Measurements from ENCODE around the gene C19orf73. TPM values are rescaled to one million over a fixed set of nuclear protein-coding genes. Genes with fewer than 3 reads are reported as not detected.
A peak's percentile ranks its signal among the peaks of the same experiment; 100 is the strongest.

C19orf73 gene
- total and polyA plus RNA-seq, 9 of the 15 experiments (the other 6 are each of a cell fraction or from before 2014, with no cell fraction given), result 0.08 to 7.4 (median 1.4) TPM

GRCh38 chr19:49151267-49152118 lies 32.5 kb upstream of the C19orf73 start (continued):
- TF ChIP-seq TFAP4 (CRISPR knock-in tag; IDR thresholded peaks at IDR 0.05; ENCODE audit: borderline replicate concordance) (peak; percentile 94), ZNF197 (CRISPR knock-in tag; IDR thresholded peaks at IDR 0.05; ENCODE audit: low read depth) (no peak), SRSF7 (optimal IDR thresholded peaks at IDR 0.05; ENCODE audit: low read depth, low read length) (no peak), HNRNPUL1 (IDR thresholded peaks at IDR 0.05; ENCODE audit: low read length) (no peak), U2AF2 (optimal IDR thresholded peaks at IDR 0.05; ENCODE audit: low read depth, low read length) (no peak), ZNF76 (CRISPR knock-in tag; IDR thresholded peaks at IDR 0.05; ENCODE audit: borderline replicate concordance) (no peak), PML (IDR thresholded peaks at IDR 0.05; ENCODE audit: low read length) (peak; percentile 61; the same call in 1 of the 2 replicates), HMG20A (CRISPR knock-in tag; conservative IDR thresholded peaks at IDR 0.05) (no peak), SNRNP70 (optimal IDR thresholded peaks at IDR 0.05; ENCODE audit: low read depth, low read length) (no peak), FOXA1 (IDR thresholded peaks at IDR 0.05; ENCODE audit: borderline replicate concordance) (no peak), SAFB (IDR thresholded peaks at IDR 0.05; ENCODE audit: borderline replicate concordance, low read depth, low read length) (no peak), ZBTB33 (CRISPR knock-in tag; IDR thresholded peaks at IDR 0.05) (no peak; the same call in 1 of the 2 replicates), POLR3G (IDR thresholded peaks at IDR 0.05; ENCODE audit: extremely low read depth, insufficient read length, insufficient replicate concordance) (no peak), ZBTB40 (IDR thresholded peaks at IDR 0.05) (0 out of 2 replicates have a peak, but pooled peaks have one; percentile 11), ZBTB40 (CRISPR knock-in tag; IDR thresholded peaks at IDR 0.05) (no peak)

All from K562 (cell line).